Neural cell (in vitro differentiated cells): ENCODE results near the gene CCDC174. TPM values are rescaled to one million over a fixed set of nuclear protein-coding genes. Genes with fewer than 3 reads are reported as not detected.

Experiments used
- H2AFZ ChIP-seq: fragments of 200-600, 300-800 bp; sonication (generic), shearing (Covaris generic); 2 replicates; pipeline ENCODE4 v1.6.0; 2014; ENCODE audit warnings: low read depth, mild to moderate bottlenecking, antibody characterized with exemption, low read length, moderate library complexity
- H3F3A ChIP-seq: fragments of 200-600 bp; shearing (Covaris generic); 2 replicates; pipeline ENCODE4 v1.6.1; 2016; ENCODE audit warnings: mild to moderate bottlenecking, moderate library complexity, mixed read lengths, antibody characterized with exemption, low read length; ENCODE audit not compliant: insufficient read depth, poor library complexity, severe bottlenecking
- H3K27ac ChIP-seq: fragments of 200-600, 300-800 bp; sonication (generic), shearing (Covaris generic); 2 replicates; pipeline ENCODE4 v1.5.1; 2014; ENCODE audit warnings: mild to moderate bottlenecking, low read length, moderate library complexity
- H3K27me3 ChIP-seq: fragments of 300-800, 200-600 bp; sonication (generic), shearing (Covaris generic); 2 replicates; pipeline ENCODE4 v1.6.0; 2014; ENCODE audit warnings: mild to moderate bottlenecking, low read depth, low read length, moderate library complexity; ENCODE audit not compliant: insufficient read depth
- H3K36me3 ChIP-seq: fragments of 300-800, 200-600 bp; sonication (generic), shearing (Covaris generic); 2 replicates; pipeline ENCODE4 v1.5.1; 2014; ENCODE audit warnings: mild to moderate bottlenecking, antibody characterized with exemption, low read length, moderate library complexity; ENCODE audit not compliant: insufficient read depth
- H3K4me2 ChIP-seq: fragments of 300-800, 200-600 bp; sonication (generic), shearing (Covaris generic); 2 replicates; pipeline ENCODE4 v1.6.0; 2014; ENCODE audit warnings: mild to moderate bottlenecking, low read length
- H3K4me3 ChIP-seq: fragments of 300-800, 200-600 bp; sonication (generic), shearing (Covaris generic); 2 replicates; pipeline ENCODE4 v1.5.1; 2014; ENCODE audit warnings: mild to moderate bottlenecking, low read length, moderate library complexity
- H3K79me2 ChIP-seq: fragments of 200-600 bp; shearing (Covaris generic); replicated peaks from 2 replicates; pipeline ENCODE4 v1.6.0; 2014; ENCODE audit warnings: mild to moderate bottlenecking, low read length, moderate library complexity; ENCODE audit not compliant: insufficient read depth
- H3K9ac ChIP-seq: fragments of 300-800, 200-600 bp; sonication (generic), shearing (Covaris generic); 2 replicates; pipeline ENCODE4 v1.6.1; 2016; ENCODE audit warnings: mild to moderate bottlenecking, low read length, mixed read lengths
- H3K9me2 ChIP-seq: fragments of 200-600 bp; shearing (Covaris generic); 2 replicates; pipeline ENCODE4 v1.6.1; 2016; ENCODE audit warnings: mild to moderate bottlenecking, low read length, mixed read lengths; ENCODE audit not compliant: insufficient read depth
- H3K9me3 ChIP-seq: fragments of 200-600, 300-800 bp; sonication (generic), shearing (Covaris generic); 2 replicates; pipeline ENCODE4 v1.6.1; 2016; ENCODE audit warnings: mild to moderate bottlenecking, mixed run types, low read length, moderate library complexity, mixed read lengths
- H4K20me1 ChIP-seq: fragments of 200-600 bp; shearing (Covaris generic); 2 replicates; pipeline ENCODE4 v1.6.1; 2016; ENCODE audit warnings: mild to moderate bottlenecking, mixed run types; ENCODE audit not compliant: insufficient read depth
- EP300 ChIP-seq: fragments of 450-650 bp; conservative IDR thresholded peaks from 2 replicates; pipeline ENCODE4 v1.6.1; 2014; ENCODE audit warnings: antibody characterized with exemption, mild to moderate bottlenecking, moderate library complexity; ENCODE audit not compliant: poor library complexity, severe bottlenecking
- EZH2 ChIP-seq: fragments of 200-600, 300-800 bp; shearing (Covaris generic), sonication (generic); IDR thresholded peaks from 2 replicates; pipeline ENCODE4 v1.6.1; 2014; ENCODE audit warnings: antibody characterized with exemption, low read length, borderline replicate concordance, mild to moderate bottlenecking; ENCODE audit not compliant: insufficient read depth, poor library complexity, severe bottlenecking
- MXI1 ChIP-seq: fragments of 450-650 bp; conservative IDR thresholded peaks from 2 replicates; pipeline ENCODE4 v1.6.1; 2014; ENCODE audit warnings: antibody characterized with exemption, mild to moderate bottlenecking; ENCODE audit not compliant: poor library complexity, severe bottlenecking
- POLR2AphosphoS5 ChIP-seq: IDR thresholded peaks from 2 replicates; pipeline ENCODE4 v1.6.1; 2012
- RAD21 ChIP-seq: fragments of 450-650 bp; conservative IDR thresholded peaks from 2 replicates; pipeline ENCODE4 v1.6.1; 2014; ENCODE audit warnings: antibody characterized with exemption, mild to moderate bottlenecking, moderate library complexity
- SMC3 ChIP-seq: fragments of 450-650 bp; conservative IDR thresholded peaks from 2 replicates; pipeline ENCODE4 v1.6.1; 2014; ENCODE audit warnings: antibody characterized with exemption, mild to moderate bottlenecking, moderate library complexity; ENCODE audit not compliant: poor library complexity
- TAF1 ChIP-seq: IDR thresholded peaks from 2 replicates; pipeline ENCODE4 v1.6.1; 2012; ENCODE audit warnings: low read depth
- polyA plus RNA-seq: library from polyadenylated mRNA; depleted of rRNA; stranded (reverse); fragments of >200 nt; gene quantifications from 2 replicates; pipeline ENCODE4 v1.2.3, GENCODE V29; 2014
- TF ChIP-seq, protein P1 (sequence below): IDR thresholded peaks from 2 replicates; pipeline ENCODE4 v1.6.1; 2012; ENCODE audit warnings: borderline replicate concordance
- TF ChIP-seq, protein P2 (sequence below): fragments of 450-650 bp; IDR thresholded peaks from 2 replicates; pipeline ENCODE4 v1.5.1; 2014; ENCODE audit warnings: antibody characterized with exemption, mild to moderate bottlenecking, moderate library complexity; ENCODE audit not compliant: poor library complexity, severe bottlenecking

CCDC174 gene
- polyA plus RNA-seq, 1 donor from 2014 or later: 18.0 TPM

DNA sequence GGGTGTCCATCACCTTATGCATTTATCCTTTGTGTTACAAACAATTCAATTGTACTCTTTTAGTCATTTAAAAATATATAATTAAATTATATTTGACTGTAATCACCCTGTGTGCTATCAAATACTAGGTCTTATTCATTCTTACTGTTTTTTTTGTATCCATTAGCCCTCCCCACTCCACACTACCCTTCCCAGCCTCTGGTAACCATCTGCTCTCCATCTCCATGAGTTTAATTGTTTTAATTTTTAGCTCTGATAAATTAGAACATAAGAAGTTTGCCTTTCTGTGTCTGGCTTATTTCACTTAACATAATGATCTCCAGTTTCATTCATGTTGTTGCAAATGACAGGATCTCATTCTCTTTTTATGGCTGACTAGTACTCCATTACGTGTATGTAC, 40.2 kb downstream of the CCDC174 start:
- no peak overlapping the region for H3K4me2 ChIP-seq

DNA sequence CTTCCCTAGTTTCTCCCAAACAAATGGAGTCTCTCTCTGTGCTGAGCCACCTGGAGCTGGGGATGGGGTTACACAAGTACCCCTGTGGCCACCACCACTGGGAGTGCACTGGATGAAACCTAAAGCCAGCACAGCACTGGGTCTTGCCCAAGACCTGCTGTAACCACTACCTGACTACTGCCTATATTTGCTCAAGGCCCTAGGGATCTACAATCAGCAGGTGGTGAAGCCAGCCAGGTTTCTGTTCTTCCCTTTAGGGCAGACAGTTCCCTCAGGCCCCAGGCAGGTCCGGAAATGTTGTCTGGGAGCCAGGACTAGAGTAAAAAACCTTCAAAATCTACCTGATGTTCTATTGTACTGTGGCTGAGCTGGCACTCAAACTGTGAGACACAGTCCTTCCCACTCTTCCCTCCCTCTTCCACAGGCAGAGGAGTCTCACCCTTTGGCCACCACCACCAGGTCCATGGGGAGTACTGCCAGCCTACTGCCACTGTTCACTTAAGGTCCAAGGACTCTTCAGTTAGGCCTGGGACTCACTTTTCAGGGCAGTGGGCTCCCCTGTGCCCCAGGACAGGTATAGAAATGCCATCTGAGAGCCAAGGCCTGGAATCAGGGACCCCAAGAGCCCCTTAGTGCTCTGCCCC, 47.2 kb downstream of the CCDC174 start:
- Histone ChIP-seq H3K9ac (no peak overlapping the region), H3K27ac (no peak overlapping the region)
- TF ChIP-seq MXI1 (no peak), POLR2AphosphoS5 (no peak), EP300 (no peak)
- TF ChIP-seq, protein P1, sequence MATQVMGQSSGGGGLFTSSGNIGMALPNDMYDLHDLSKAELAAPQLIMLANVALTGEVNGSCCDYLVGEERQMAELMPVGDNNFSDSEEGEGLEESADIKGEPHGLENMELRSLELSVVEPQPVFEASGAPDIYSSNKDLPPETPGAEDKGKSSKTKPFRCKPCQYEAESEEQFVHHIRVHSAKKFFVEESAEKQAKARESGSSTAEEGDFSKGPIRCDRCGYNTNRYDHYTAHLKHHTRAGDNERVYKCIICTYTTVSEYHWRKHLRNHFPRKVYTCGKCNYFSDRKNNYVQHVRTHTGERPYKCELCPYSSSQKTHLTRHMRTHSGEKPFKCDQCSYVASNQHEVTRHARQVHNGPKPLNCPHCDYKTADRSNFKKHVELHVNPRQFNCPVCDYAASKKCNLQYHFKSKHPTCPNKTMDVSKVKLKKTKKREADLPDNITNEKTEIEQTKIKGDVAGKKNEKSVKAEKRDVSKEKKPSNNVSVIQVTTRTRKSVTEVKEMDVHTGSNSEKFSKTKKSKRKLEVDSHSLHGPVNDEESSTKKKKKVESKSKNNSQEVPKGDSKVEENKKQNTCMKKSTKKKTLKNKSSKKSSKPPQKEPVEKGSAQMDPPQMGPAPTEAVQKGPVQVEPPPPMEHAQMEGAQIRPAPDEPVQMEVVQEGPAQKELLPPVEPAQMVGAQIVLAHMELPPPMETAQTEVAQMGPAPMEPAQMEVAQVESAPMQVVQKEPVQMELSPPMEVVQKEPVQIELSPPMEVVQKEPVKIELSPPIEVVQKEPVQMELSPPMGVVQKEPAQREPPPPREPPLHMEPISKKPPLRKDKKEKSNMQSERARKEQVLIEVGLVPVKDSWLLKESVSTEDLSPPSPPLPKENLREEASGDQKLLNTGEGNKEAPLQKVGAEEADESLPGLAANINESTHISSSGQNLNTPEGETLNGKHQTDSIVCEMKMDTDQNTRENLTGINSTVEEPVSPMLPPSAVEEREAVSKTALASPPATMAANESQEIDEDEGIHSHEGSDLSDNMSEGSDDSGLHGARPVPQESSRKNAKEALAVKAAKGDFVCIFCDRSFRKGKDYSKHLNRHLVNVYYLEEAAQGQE: no peak

More for the DNA sequence above, 40.2 kb downstream of the CCDC174 start:
- no peak overlapping the region for H3K9ac ChIP-seq
- H3K9me3 ChIP-seq: no peaks in the 10 kb centered on the region
- no peaks in the 10 kb centered on the region for H3K36me3 ChIP-seq
- no peaks in the 10 kb centered on the region for H3K9me2 ChIP-seq
- no peaks in the 10 kb centered on the region for H4K20me1 ChIP-seq
- no peak overlapping the region for H3K4me3 ChIP-seq
- no peak overlapping the region for H2AFZ ChIP-seq
- no peak overlapping the region for H3K27ac ChIP-seq
- H3K27me3 ChIP-seq: no peaks in the 10 kb centered on the region
- no peaks in the 10 kb centered on the region for H3K79me2 ChIP-seq
- H3F3A ChIP-seq: no peaks in the 10 kb centered on the region
- TF ChIP-seq, protein P1: no peak
- no peak for TF ChIP-seq EP300
- no peak for TF ChIP-seq POLR2AphosphoS5
- TF ChIP-seq RAD21: no peak
- TF ChIP-seq SMC3: no peak
- no peak for TF ChIP-seq MXI1
- TF ChIP-seq, protein P2, sequence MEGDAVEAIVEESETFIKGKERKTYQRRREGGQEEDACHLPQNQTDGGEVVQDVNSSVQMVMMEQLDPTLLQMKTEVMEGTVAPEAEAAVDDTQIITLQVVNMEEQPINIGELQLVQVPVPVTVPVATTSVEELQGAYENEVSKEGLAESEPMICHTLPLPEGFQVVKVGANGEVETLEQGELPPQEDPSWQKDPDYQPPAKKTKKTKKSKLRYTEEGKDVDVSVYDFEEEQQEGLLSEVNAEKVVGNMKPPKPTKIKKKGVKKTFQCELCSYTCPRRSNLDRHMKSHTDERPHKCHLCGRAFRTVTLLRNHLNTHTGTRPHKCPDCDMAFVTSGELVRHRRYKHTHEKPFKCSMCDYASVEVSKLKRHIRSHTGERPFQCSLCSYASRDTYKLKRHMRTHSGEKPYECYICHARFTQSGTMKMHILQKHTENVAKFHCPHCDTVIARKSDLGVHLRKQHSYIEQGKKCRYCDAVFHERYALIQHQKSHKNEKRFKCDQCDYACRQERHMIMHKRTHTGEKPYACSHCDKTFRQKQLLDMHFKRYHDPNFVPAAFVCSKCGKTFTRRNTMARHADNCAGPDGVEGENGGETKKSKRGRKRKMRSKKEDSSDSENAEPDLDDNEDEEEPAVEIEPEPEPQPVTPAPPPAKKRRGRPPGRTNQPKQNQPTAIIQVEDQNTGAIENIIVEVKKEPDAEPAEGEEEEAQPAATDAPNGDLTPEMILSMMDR: no peak
- TF ChIP-seq TAF1: no peak
- TF ChIP-seq EZH2: no peak

More for the DNA sequence above, 47.2 kb downstream of the CCDC174 start:
- no peaks in the 10 kb centered on the region for H3K9me2 ChIP-seq
- H3K27me3 ChIP-seq: no peaks in the 10 kb centered on the region
- no peak overlapping the region for H3K4me3 ChIP-seq
- H3F3A ChIP-seq: no peaks in the 10 kb centered on the region
- no peaks in the 10 kb centered on the region for H3K36me3 ChIP-seq
- no peaks in the 10 kb centered on the region for H3K9me3 ChIP-seq
- H4K20me1 ChIP-seq: no peaks in the 10 kb centered on the region
- H3K4me2 ChIP-seq: no peak overlapping the region
- H2AFZ ChIP-seq: no peak overlapping the region
- no peaks in the 10 kb centered on the region for H3K79me2 ChIP-seq
